ENCODE measurements around the gene PLA2G2C. TPM values are rescaled to one million over a fixed set of nuclear protein-coding genes. Genes with fewer than 3 reads are reported as not detected.

Gene PLA2G2C
- total and polyA plus RNA-seq, 10 donors = 0.17 TPM; not detected in 9

DNA sequence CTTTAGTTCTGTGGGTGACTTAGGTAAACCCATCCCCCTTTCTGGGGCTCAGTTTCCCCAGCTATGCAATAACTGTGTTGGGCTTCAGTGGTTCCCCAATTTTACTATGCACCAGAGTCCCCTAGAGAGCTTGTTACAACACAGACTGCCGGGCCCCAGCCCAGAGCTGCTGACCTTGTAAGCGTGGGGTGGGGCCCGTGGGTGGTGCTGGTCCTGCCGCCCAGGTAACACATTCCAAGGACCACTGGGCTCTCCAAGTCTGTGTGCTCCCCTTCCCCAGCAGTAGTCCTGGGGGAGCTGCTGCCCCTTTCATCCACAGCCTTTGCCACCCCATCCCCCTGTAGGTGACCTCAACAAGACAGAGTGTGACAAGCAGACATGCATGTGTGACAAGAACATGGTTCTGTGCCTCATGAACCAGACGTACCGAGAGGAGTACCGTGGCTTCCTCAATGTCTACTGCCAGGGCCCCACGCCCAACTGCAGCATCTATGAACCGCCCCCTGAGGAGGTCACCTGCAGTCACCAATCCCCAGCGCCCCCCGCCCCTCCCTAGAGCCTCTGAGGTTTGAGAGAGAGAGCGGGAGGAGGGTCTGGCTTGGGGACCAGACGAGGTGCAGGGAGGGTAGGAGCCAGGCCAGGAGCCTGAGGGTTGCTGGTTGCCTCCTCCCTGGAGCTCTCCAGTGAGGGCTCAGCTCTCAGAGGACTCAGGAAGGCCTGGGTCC lies 38.3 kb downstream of the PLA2G2C start:
- intact Hi-C loops (cut with DNase I; ENCODE audit: low total_unique reads) = no loop called here
- 80 to 90% (median 84%) methylated on average over 7 to 13 of the region's 13 CpGs for WGBS, 5 donors
- H3K4me3 ChIP-seq = no peak overlapping the region
- no peaks in the 10 kb centered on the region for H3K27me3 ChIP-seq (replicated peaks in 1 of 7)
- no peak for DNase-seq
- no peak overlapping the region for H3K27ac ChIP-seq
- H3K9me3 ChIP-seq = no peaks in the 10 kb centered on the region
- no peaks in the 10 kb centered on the region for H3K36me3 ChIP-seq
- H3K4me1 ChIP-seq = peaks cover 3 to 27% (median 14%) of the 10 kb centered on the region in 6 donors
- no peak for TF ChIP-seq POLR2A (IDR thresholded peaks at IDR 0.05)
- no peak for TF ChIP-seq POLR2AphosphoS5 (IDR thresholded peaks at IDR 0.05)
- no peak for TF ChIP-seq CTCF (IDR thresholded peaks at IDR 0.05 in 8 of 11, conservative IDR thresholded peaks at IDR 0.05 in 3 of 11)

- no peak for DNase-seq
- Histone ChIP-seq H3K4me3 (no peak overlapping the region), H3K4me1 (peaks cover 0 to 8% (median 0%) of the 10 kb centered on the region in 6 donors), H3K36me3 (no peaks in the 10 kb centered on the region), H3K27me3 (replicated peaks in 1 of 7) (no peaks in the 10 kb centered on the region), H3K27ac (no peak overlapping the region), H3K9me3 (no peaks in the 10 kb centered on the region)
- 77 to 88% (median 85%) methylated on average over 12 to 13 of the region's 13 CpGs for WGBS, 5 donors
- TF ChIP-seq POLR2A (IDR thresholded peaks at IDR 0.05) (no peak), POLR2AphosphoS5 (IDR thresholded peaks at IDR 0.05) (no peak), CTCF (IDR thresholded peaks at IDR 0.05 in 8 of 11, conservative IDR thresholded peaks at IDR 0.05 in 3 of 11) (no peak)
- intact Hi-C loops (cut with DNase I; ENCODE audit: low total_unique reads) = no loop called here
Measured at GRCh38 chr1:20143734-20144565, 42.4 kb downstream of the PLA2G2C start.

DNA sequence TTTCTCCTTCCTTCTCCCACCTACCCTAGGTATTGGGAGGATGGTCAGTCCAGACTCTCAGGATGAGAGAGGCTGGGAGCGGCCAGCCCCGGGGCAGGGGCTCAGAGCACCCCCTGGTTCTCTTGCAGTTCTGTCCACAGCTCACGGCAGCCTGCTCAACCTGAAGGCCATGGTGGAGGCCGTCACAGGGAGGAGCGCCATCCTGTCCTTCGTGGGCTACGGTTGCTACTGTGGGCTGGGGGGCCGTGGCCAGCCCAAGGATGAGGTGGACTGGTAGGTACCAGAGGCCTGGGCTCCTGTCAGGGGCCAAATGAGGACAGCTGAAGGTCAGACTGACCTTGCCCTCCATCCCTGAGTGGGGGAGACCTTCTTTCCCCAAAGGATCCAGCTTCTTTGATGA lies 43.0 kb downstream of the PLA2G2C start:
- DNase-seq = no peak
- intact Hi-C loops (cut with DNase I; ENCODE audit: low total_unique reads) = no loop called here
- Histone ChIP-seq H3K27ac (no peak overlapping the region), H3K4me1 (peaks cover 0 to 8% (median 0%) of the 10 kb centered on the region in 6 donors), H3K9me3 (no peaks in the 10 kb centered on the region), H3K36me3 (no peaks in the 10 kb centered on the region), H3K4me3 (no peak overlapping the region), H3K27me3 (replicated peaks in 1 of 7) (no peaks in the 10 kb centered on the region)
- 75 to 100% (median 80%) methylated on average over 3 to 8 of the region's 8 CpGs for WGBS, 5 donors
- TF ChIP-seq CTCF (IDR thresholded peaks at IDR 0.05 in 8 of 11, conservative IDR thresholded peaks at IDR 0.05 in 3 of 11) (no peak), POLR2AphosphoS5 (IDR thresholded peaks at IDR 0.05) (no peak), POLR2A (IDR thresholded peaks at IDR 0.05) (no peak)
